H1 (cell line): ENCODE measurements around the gene BRIP1. TPM values are rescaled to one million over a fixed set of nuclear protein-coding genes. Genes with fewer than 3 reads are reported as not detected.

Experiments
- CTCF ChIA-PET: fragments of 300-600 bp; sonication (Branson Sonifier 250); formaldehyde crosslinking; loops from one replicate; lab custom pipeline; 2021; ENCODE audit not compliant: partially characterized antibody; lab: Charles Lee
- POLR2A ChIA-PET: fragments of 300-600 bp; sonication (Branson Sonifier 250); formaldehyde crosslinking; loops from one replicate; lab custom pipeline; 2021; ENCODE audit warnings: inconsistent platforms; ENCODE audit not compliant: partially characterized antibody; lab: Charles Lee
- DNase-seq, 2 experiments: peaks; one replicate each; pipeline versions ENCODE4 v3.0.0 to v3.0.0-alpha.2; 2010 to 2022; ENCODE audit warnings: low spot score in 2 of 2, low read depth in 1 of 2, mixed read lengths in 1 of 2
- FAIRE-seq: peaks from 2 replicates; lab custom pipeline; 2011; peaks lifted over from hg19 to GRCh38; lab: Jason Lieb, UNC
- H2AFZ ChIP-seq: 2 replicates; pipeline ENCODE4 v1.8.1; 2012; ENCODE audit warnings: low read length, inconsistent platforms
- H2AK5ac ChIP-seq: 2 replicates; pipeline ENCODE4 v1.6.1; 2013; ENCODE audit warnings: low read depth, low read length
- H2BK120ac ChIP-seq: replicated peaks from 2 replicates; pipeline ENCODE3; 2013; ENCODE audit warnings: low read depth, low read length, inconsistent platforms
- H2BK12ac ChIP-seq: 2 replicates; pipeline ENCODE4 v1.6.1; 2013; ENCODE audit warnings: low read depth, low read length
- H2BK15ac ChIP-seq: 2 replicates; pipeline ENCODE4 v1.6.1; 2013; ENCODE audit warnings: low read length
- H2BK20ac ChIP-seq: 2 replicates; pipeline ENCODE4 v1.6.1; 2013; ENCODE audit warnings: low read length
- H2BK5ac ChIP-seq: 2 replicates; pipeline ENCODE4 v1.6.1; 2013; ENCODE audit warnings: low read depth, low read length
- H3K14ac ChIP-seq: 2 replicates; pipeline ENCODE4 v1.6.1; 2013; ENCODE audit warnings: inconsistent platforms; ENCODE audit not compliant: insufficient read length
- H3K18ac ChIP-seq: 2 replicates; pipeline ENCODE4 v1.6.1; 2013; ENCODE audit warnings: low read length; ENCODE audit errors: extremely low read depth
- H3K23ac ChIP-seq: 2 replicates; pipeline ENCODE4 v1.6.1; 2013; ENCODE audit warnings: inconsistent platforms; ENCODE audit not compliant: insufficient read length
- H3K23me2 ChIP-seq: 2 replicates; pipeline ENCODE4 v1.6.1; 2013; ENCODE audit warnings: low read depth, low read length
- H3K27ac ChIP-seq: 2 replicates; pipeline ENCODE4 v1.6.1; 2011; ENCODE audit warnings: low read depth, low read length, inconsistent platforms
- H3K27me3 ChIP-seq, 4 experiments: replicated peaks in 1 of 4; 1 replicate in 1 of 4; 2 replicates in 3 of 4; pipeline versions ENCODE4 v1.6.1 to v1.8.1; 2011 to 2013; ENCODE audit warnings: low read length in 3 of 4, mild to moderate bottlenecking in 3 of 4, inconsistent platforms in 2 of 4, mixed read lengths in 2 of 4, moderate library complexity in 1 of 4; ENCODE audit not compliant: control insufficient read depth in 3 of 4, insufficient read depth in 3 of 4; ENCODE audit errors: extremely low read depth in 1 of 4
- H3K36me3 ChIP-seq, 4 experiments: 2 replicates each; pipeline versions ENCODE4 v1.6.1 to v1.8.1; 2011 to 2013; ENCODE audit warnings: mild to moderate bottlenecking in 4 of 4, low read length in 3 of 4, moderate library complexity in 2 of 4, control low read depth in 1 of 4, inconsistent platforms in 1 of 4; ENCODE audit not compliant: insufficient read depth in 4 of 4, control insufficient read depth in 2 of 4
- H3K4ac ChIP-seq: replicated peaks from 2 replicates; pipeline ENCODE3; 2013; ENCODE audit warnings: low read length, low read depth, mixed read lengths, inconsistent platforms; ENCODE audit not compliant: insufficient read length
- H3K4me1 ChIP-seq, 4 experiments: replicated peaks in 1 of 4; 1 replicate in 1 of 4; 2 replicates in 3 of 4; pipeline versions ENCODE4 v1.6.1 to v1.8.1; 2011 to 2013; ENCODE audit warnings: low read length in 3 of 4, inconsistent platforms in 2 of 4, mixed read lengths in 1 of 4; ENCODE audit not compliant: insufficient read depth in 4 of 4, control insufficient read depth in 3 of 4
- H3K4me2 ChIP-seq, 2 experiments: 2 replicates each; pipeline versions ENCODE4 v1.6.1 to v1.8.1; 2011 to 2013; ENCODE audit warnings: low read depth in 2 of 2, low read length in 2 of 2, control low read depth in 1 of 2, inconsistent platforms in 1 of 2, mild to moderate bottlenecking in 1 of 2; ENCODE audit not compliant: insufficient read depth in 1 of 2
- H3K4me3 ChIP-seq, 4 experiments: fragments of 200-600, 300-600 bp in 1 of 4; sonication (generic), shearing (Covaris generic), sonication (Bioruptor Twin) in 1 of 4; 2 replicates each; pipeline versions ENCODE4 v1.5.1 to v1.8.1; 2011 to 2016; ENCODE audit warnings: low read length in 4 of 4, low read depth in 3 of 4, control low read depth in 2 of 4, inconsistent platforms in 2 of 4, mild to moderate bottlenecking in 2 of 4, mixed read lengths in 1 of 4, moderate library complexity in 1 of 4; ENCODE audit not compliant: insufficient read depth in 2 of 4; ENCODE audit errors: extremely low read depth in 1 of 4
- H3K56ac ChIP-seq: replicated peaks from 2 replicates; pipeline ENCODE3; 2013; ENCODE audit warnings: low read depth, mild to moderate bottlenecking, mixed read lengths, low read length, inconsistent platforms; ENCODE audit not compliant: insufficient read length
- H3K79me1 ChIP-seq: 2 replicates; pipeline ENCODE4 v1.6.1; 2013; ENCODE audit warnings: low read depth, low read length, control low read depth
- H3K79me2 ChIP-seq, 2 experiments: 2 replicates each; pipeline versions ENCODE4 v1.6.1 to v1.8.1; 2012 to 2013; ENCODE audit warnings: low read length in 2 of 2, mild to moderate bottlenecking in 2 of 2, inconsistent platforms in 1 of 2; ENCODE audit not compliant: insufficient read depth in 2 of 2, control insufficient read depth in 1 of 2
- H3K9ac ChIP-seq, 4 experiments: replicated peaks in 1 of 4; 1 replicate in 1 of 4; 2 replicates in 3 of 4; pipeline versions ENCODE4 v1.6.1 to v1.8.1; 2011 to 2013; ENCODE audit warnings: low read depth in 3 of 4, low read length in 3 of 4, control low read depth in 2 of 4, mild to moderate bottlenecking in 2 of 4, moderate library complexity in 2 of 4, inconsistent platforms in 1 of 4; ENCODE audit errors: extremely low read depth in 1 of 4
- H3K9me3 ChIP-seq, 2 experiments: 2 replicates each; pipeline versions ENCODE4 v1.6.1 to v1.8.1; 2012 to 2013; ENCODE audit warnings: mild to moderate bottlenecking in 2 of 2, moderate library complexity in 2 of 2, control low read depth in 1 of 2, inconsistent platforms in 1 of 2, low read depth in 1 of 2, low read length in 1 of 2, mixed read lengths in 1 of 2; ENCODE audit not compliant: insufficient read depth in 2 of 2
- H4K20me1 ChIP-seq, 2 experiments: replicated peaks in 1 of 2; 2 replicates each; pipeline versions ENCODE3 to v1.8.1; 2011 to 2013; ENCODE audit warnings: inconsistent platforms in 2 of 2, low read length in 2 of 2, mild to moderate bottlenecking in 1 of 2; ENCODE audit not compliant: insufficient read depth in 2 of 2, control insufficient read depth in 1 of 2
- H4K5ac ChIP-seq: 2 replicates; pipeline ENCODE4 v1.6.1; 2013; ENCODE audit warnings: low read length, low read depth, mixed read lengths, inconsistent platforms; ENCODE audit not compliant: insufficient read length
- H4K8ac ChIP-seq: 2 replicates; pipeline ENCODE4 v1.8.0; 2013; ENCODE audit warnings: mild to moderate bottlenecking, moderate library complexity, low read length, inconsistent platforms; ENCODE audit not compliant: insufficient read depth; ENCODE audit errors: extremely low read depth
- H4K91ac ChIP-seq: replicated peaks from 2 replicates; pipeline ENCODE3; 2013; ENCODE audit warnings: low read length, mixed read lengths, inconsistent platforms; ENCODE audit not compliant: insufficient read length
- NANOG ChIP-seq: IDR thresholded peaks from 2 replicates; pipeline ENCODE4 v1.6.1; 2011; ENCODE audit warnings: low read length, low read depth, mild to moderate bottlenecking, inconsistent platforms; ENCODE audit not compliant: insufficient read depth, poor library complexity, severe bottlenecking
- RAD21 ChIP-seq, 2 experiments: IDR thresholded peaks in 1 of 2; conservative IDR thresholded peaks in 1 of 2; 2 replicates each; pipeline ENCODE4 v1.6.1; 2011; ENCODE audit warnings: low read depth in 2 of 2, low read length in 2 of 2, improper control_type of control experiment in 1 of 2, inconsistent platforms in 1 of 2, mild to moderate bottlenecking in 1 of 2, moderate library complexity in 1 of 2
- RNF2 ChIP-seq: fragments of 200-900, 300-1000 bp; sonication (generic); IDR thresholded peaks from 2 replicates; pipeline ENCODE4 v1.7.1; 2016; ENCODE audit warnings: borderline replicate concordance, low read depth, mild to moderate bottlenecking, antibody characterized with exemption, low read length; ENCODE audit not compliant: poor library complexity, severe bottlenecking; ENCODE audit errors: missing control alignments
- SAP30 ChIP-seq: fragments of 300-600 bp; sonication (generic); IDR thresholded peaks from 2 replicates; pipeline ENCODE4 v1.7.1; 2012; ENCODE audit warnings: low read length, moderate library complexity, mild to moderate bottlenecking, inconsistent platforms; ENCODE audit not compliant: insufficient read depth, insufficient replicate concordance
- WGBS, 2 experiments: shearing (Covaris generic) in 1 of 2; methylation state at CpG; one replicate each; pipeline versions ENCODE4 v1.1.6 to v1.1.7; 2013 to 2015; ENCODE audit warnings: low lambda C conversion rate in 2 of 2, mixed read lengths in 2 of 2, inconsistent platforms in 1 of 2, low coverage in 1 of 2, missing lambda C conversion rate in 1 of 2; ENCODE audit not compliant: insufficient replicate concordance in 2 of 2, insufficient coverage in 1 of 2, insufficient read length in 1 of 2; ENCODE audit errors: extremely low coverage in 1 of 2, missing lambda C conversion rate in 1 of 2; 5-methylcytosine and 5-hydroxymethylcytosine counted together
- polyA plus RNA-seq, 7 experiments: library from polyadenylated mRNA; depleted of rRNA in 3 of 7; stranded (reverse) in 5 of 7; unstranded in 2 of 7; fragments of >200 nt in 5 of 7; fragments of 200-250 nt in 2 of 7; gene quantifications; 1 replicate in 5 of 7; 2 replicates in 1 of 7; 4 replicates in 1 of 7; pipeline versions ENCODE4 v1.2.1 to v1.2.3, GENCODE V29; 2011 to 2013; ENCODE audit warnings: missing spikeins in 2 of 7, mixed read lengths in 2 of 7
- total RNA-seq: library from RNA; stranded (reverse); fragmentation: NEBNext Ultra II Directional; extraction: Animal tissue kit (Norgen Biotek cat#: 25700); gene quantifications from 2 replicates; pipeline ENCODE4 v1.2.1, GENCODE V29; 2021
- TF ChIP-seq, protein P1 (sequence below): IDR thresholded peaks from 2 replicates; pipeline ENCODE4 v1.6.1; 2012; ENCODE audit warnings: low read length, inconsistent platforms

Gene BRIP1
- total and polyA plus RNA-seq, 2 of the 8 experiments (the other 6 are each of a cell fraction or from before 2014, with no cell fraction given) = 5.8 to 19.2 TPM

DNA sequence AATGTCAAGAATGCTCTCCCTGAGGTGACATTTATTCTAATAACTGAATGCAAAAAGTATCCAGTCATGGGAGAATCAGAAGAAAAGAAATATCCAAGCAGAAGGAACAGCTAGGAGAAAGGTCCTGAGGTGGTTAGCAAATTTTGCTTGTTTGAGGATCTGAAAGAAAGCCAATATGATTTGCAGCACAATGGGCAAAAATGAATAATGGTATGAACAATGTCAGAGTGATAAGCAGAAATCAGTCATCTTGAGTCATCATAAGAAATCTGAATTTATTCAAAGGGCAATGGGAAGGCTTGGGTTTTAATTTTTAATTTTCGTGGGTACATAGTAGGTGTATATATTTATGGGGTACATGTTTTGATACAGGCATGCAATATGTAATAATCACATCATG lies 68.5 kb downstream of the BRIP1 start:
- FAIRE-seq = no peak
- CTCF ChIA-PET = no interaction called here
- Histone ChIP-seq H4K20me1 (no peaks in the 10 kb centered on the region), H3K36me3 (peaks cover 0 to 22% (median 3%) of the 10 kb centered on the region in 4 experiments; a peak in 3 of 8 replicates), H3K79me2 (no peaks in the 10 kb centered on the region), H3K27ac (no peak overlapping the region), H3K9me3 (no peaks in the 10 kb centered on the region), H2BK5ac (no peak overlapping the region), H2BK12ac (no peak overlapping the region), H2BK120ac (no peak overlapping the region), H3K9ac (no peak overlapping the region), H3K56ac (no peak overlapping the region), H2BK15ac (no peak overlapping the region), H2BK20ac (no peak overlapping the region), H2AK5ac (no peak overlapping the region), H3K27me3 (no peaks in the 10 kb centered on the region), H3K14ac (no peak overlapping the region), H3K4ac (no peak overlapping the region), H3K4me3 (no peak overlapping the region), H4K91ac (no peak overlapping the region), H3K4me1 (no peaks in the 10 kb centered on the region), H4K8ac (no peak overlapping the region), H3K23me2 (no peaks in the 10 kb centered on the region), H3K18ac (no peak overlapping the region), H3K79me1 (no peaks in the 10 kb centered on the region), H3K23ac (no peak overlapping the region), H3K4me2 (no peak overlapping the region), H2AFZ (no peak overlapping the region), H4K5ac (no peak overlapping the region)
- DNase-seq = no peak
- POLR2A ChIA-PET = interaction anchor here (0.7 kb wide), 1 partner anchor 13 kb away, joined by 3 read pairs; no protein-coding TSS in a partner anchor
- 84% methylated on average over 1 of the region's 1 CpG; no CpG with 5 or more reads in 1 of the 2 experiments for WGBS, 2 experiments
- TF ChIP-seq NANOG (no peak), RAD21 (IDR thresholded peaks at IDR 0.05 in 1 of 2, conservative IDR thresholded peaks at IDR 0.05 in 1 of 2; ENCODE audit: low read depth in 2 of 2, low read length in 2 of 2) (no peak), SAP30 (no peak), RNF2 (no peak)
- TF ChIP-seq, protein P1, sequence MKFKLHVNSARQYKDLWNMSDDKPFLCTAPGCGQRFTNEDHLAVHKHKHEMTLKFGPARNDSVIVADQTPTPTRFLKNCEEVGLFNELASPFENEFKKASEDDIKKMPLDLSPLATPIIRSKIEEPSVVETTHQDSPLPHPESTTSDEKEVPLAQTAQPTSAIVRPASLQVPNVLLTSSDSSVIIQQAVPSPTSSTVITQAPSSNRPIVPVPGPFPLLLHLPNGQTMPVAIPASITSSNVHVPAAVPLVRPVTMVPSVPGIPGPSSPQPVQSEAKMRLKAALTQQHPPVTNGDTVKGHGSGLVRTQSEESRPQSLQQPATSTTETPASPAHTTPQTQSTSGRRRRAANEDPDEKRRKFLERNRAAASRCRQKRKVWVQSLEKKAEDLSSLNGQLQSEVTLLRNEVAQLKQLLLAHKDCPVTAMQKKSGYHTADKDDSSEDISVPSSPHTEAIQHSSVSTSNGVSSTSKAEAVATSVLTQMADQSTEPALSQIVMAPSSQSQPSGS = no peak
